HepG2 (cell line): ENCODE measurements around the gene CTSD. TPM values are rescaled to one million over a fixed set of nuclear protein-coding genes. Genes with fewer than 3 reads are reported as not detected.

Experiments
- ATF7-NPFF ChIP-seq: sonication (generic); formaldehyde crosslinking; IDR thresholded peaks from 2 replicates; pipeline ENCODE4 v1.8.1; 2023; ENCODE audit warnings: mild to moderate bottlenecking, low read depth, missing genetic modification reagents, moderate library complexity
- ZNF207 ChIP-seq: fragments of 450-650 bp; IDR thresholded peaks from 2 replicates; pipeline ENCODE4 v1.6.1; 2016; ENCODE audit warnings: antibody characterized with exemption, borderline replicate concordance
- polyA plus RNA-seq, 8 experiments: library from polyadenylated mRNA; depleted of rRNA in 3 of 8; stranded (reverse) in 7 of 8; unstranded in 1 of 8; fragments of >200 nt; fragmentation: Illumina TruSeq in 4 of 8; extraction: Trizol in 4 of 8; gene quantifications; 2 replicates each; pipeline versions ENCODE4 v1.2.1 to v1.2.3, GENCODE V29; 2011 to 2016; ENCODE audit warnings: low read depth in 4 of 8, missing spikeins in 1 of 8, mixed read lengths in 1 of 8; ENCODE audit not compliant: insufficient read depth in 1 of 8
- total RNA-seq, 5 experiments: library from RNA; depleted of rRNA; stranded (reverse); fragments of >200 nt; fragmentation: Illumina TruSeq; extraction: Trizol; gene quantifications; 2 replicates each; pipeline ENCODE4 v1.2.3, GENCODE V29; 2016; ENCODE audit warnings: low read depth in 1 of 5
- TF ChIP-seq, protein P1 (sequence below), 2 experiments: fragments of 450-650 bp in 1 of 2; sonication (generic) in 1 of 2; formaldehyde crosslinking in 1 of 2; IDR thresholded peaks; 2 replicates each; pipeline versions ENCODE4 v1.6.1 to v1.8.0; 2016 to 2022; ENCODE audit warnings: antibody characterized with exemption in 1 of 2, mild to moderate bottlenecking in 1 of 2, missing genetic modification reagents in 1 of 2

The CTSD gene
- total and polyA plus RNA-seq, 2 of the 13 experiments (the other 11 are each of a cell fraction or from before 2014, with no cell fraction given) = 143 to 230 TPM

- TF ChIP-seq, protein P1, sequence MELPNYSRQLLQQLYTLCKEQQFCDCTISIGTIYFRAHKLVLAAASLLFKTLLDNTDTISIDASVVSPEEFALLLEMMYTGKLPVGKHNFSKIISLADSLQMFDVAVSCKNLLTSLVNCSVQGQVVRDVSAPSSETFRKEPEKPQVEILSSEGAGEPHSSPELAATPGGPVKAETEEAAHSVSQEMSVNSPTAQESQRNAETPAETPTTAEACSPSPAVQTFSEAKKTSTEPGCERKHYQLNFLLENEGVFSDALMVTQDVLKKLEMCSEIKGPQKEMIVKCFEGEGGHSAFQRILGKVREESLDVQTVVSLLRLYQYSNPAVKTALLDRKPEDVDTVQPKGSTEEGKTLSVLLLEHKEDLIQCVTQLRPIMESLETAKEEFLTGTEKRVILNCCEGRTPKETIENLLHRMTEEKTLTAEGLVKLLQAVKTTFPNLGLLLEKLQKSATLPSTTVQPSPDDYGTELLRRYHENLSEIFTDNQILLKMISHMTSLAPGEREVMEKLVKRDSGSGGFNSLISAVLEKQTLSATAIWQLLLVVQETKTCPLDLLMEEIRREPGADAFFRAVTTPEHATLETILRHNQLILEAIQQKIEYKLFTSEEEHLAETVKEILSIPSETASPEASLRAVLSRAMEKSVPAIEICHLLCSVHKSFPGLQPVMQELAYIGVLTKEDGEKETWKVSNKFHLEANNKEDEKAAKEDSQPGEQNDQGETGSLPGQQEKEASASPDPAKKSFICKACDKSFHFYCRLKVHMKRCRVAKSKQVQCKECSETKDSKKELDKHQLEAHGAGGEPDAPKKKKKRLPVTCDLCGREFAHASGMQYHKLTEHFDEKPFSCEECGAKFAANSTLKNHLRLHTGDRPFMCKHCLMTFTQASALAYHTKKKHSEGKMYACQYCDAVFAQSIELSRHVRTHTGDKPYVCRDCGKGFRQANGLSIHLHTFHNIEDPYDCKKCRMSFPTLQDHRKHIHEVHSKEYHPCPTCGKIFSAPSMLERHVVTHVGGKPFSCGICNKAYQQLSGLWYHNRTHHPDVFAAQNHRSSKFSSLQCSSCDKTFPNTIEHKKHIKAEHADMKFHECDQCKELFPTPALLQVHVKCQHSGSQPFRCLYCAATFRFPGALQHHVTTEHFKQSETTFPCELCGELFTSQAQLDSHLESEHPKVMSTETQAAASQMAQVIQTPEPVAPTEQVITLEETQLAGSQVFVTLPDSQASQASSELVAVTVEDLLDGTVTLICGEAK (IDR thresholded peaks at IDR 0.05) = no peak
- TF ChIP-seq, protein P1 (CRISPR knock-in tag; IDR thresholded peaks at IDR 0.05) = no peak
- TF ChIP-seq ATF7-NPFF (CRISPR knock-in tag) = no peak
- peak; percentile 61; the same call in 1 of the 2 replicates for TF ChIP-seq ZNF207
Observed at GRCh38 chr11:1731451-1732059, 32.2 kb downstream of the CTSD start (continued).
